Coronary artery (tissue), 2 donors: ENCODE data around the gene RMND5A.
A peak's percentile ranks its signal among the peaks of the same experiment; 100 is the strongest.

Experiments
- DNase-seq: peaks from one replicate; pipeline ENCODE4 v3.0.0-alpha.2; 2017; ENCODE audit warnings: low spot score
- H3K27ac ChIP-seq, 2 donors: fragments of 200-600 bp; sonication (generic); one replicate each; pipeline ENCODE4 v1.5.1; 2016 to 2019
- H3K4me3 ChIP-seq: fragments of 200-600 bp; sonication (generic); 2 replicates; pipeline ENCODE4 v1.5.1; 2016; ENCODE audit warnings: mild to moderate bottlenecking, moderate library complexity
- CTCF ChIP-seq: fragments of 200-600 bp; sonication (generic); IDR thresholded peaks from one replicate; pipeline ENCODE4 v1.5.1; 2019; ENCODE audit warnings: antibody characterized with exemption

Gene RMND5A

GRCh38 chr2:86719637-86720539 lies at the start of gene RMND5A:
Gene RMND5A (plus strand): TSS chr2:86720291. CDS start chr2:86720668, 377 bp downstream.
- Histone ChIP-seq H3K4me3 (peak within 1 kb of the TSS; percentile 90), H3K27ac (peak within 1 kb of the TSS; percentile 70 to 96)
- peak; percentile 91 for DNase-seq

- H3K4me3 ChIP-seq: no peak overlapping the region
- H3K27ac ChIP-seq: no peak overlapping the region
- no peak for DNase-seq
- TF ChIP-seq CTCF: no peak
These were observed 48.6 kb upstream of the RMND5A start for GRCh38 chr2:86671337-86671981.

- DNase-seq: no peak
- TF ChIP-seq CTCF: no peak
- Histone ChIP-seq H3K4me3 (no peak overlapping the region), H3K27ac (no peak overlapping the region)
These were observed 48.0 kb upstream of the RMND5A start for GRCh38 chr2:86672027-86672545.

GRCh38 chr2:86673011-86673410 lies 47.1 kb upstream of the RMND5A start:
- TF ChIP-seq CTCF: no peak
- Histone ChIP-seq H3K27ac (no peak overlapping the region), H3K4me3 (no peak overlapping the region)
- no peak for DNase-seq

- DNase-seq: no peak
- Histone ChIP-seq H3K4me3 (no peak overlapping the region), H3K27ac (no peak overlapping the region)
- no peak for TF ChIP-seq CTCF
These were observed 46.0 kb upstream of the RMND5A start for GRCh38 chr2:86673986-86674670.

GRCh38 chr2:86675104-86675503 lies 45.0 kb upstream of the RMND5A start:
- no peak overlapping the region for H3K27ac ChIP-seq
- no peak overlapping the region for H3K4me3 ChIP-seq
- DNase-seq: no peak
- TF ChIP-seq CTCF: no peak

GRCh38 chr2:86675511-86676015 lies 44.5 kb upstream of the RMND5A start:
- H3K4me3 ChIP-seq: no peak overlapping the region
- DNase-seq: no peak
- TF ChIP-seq CTCF: no peak
- H3K27ac ChIP-seq: no peak overlapping the region
